ENCODE data around the gene CTNNA2. TPM values are rescaled to one million over a fixed set of nuclear protein-coding genes. Genes with fewer than 3 reads are reported as not detected.

Gene CTNNA2
- polyA plus RNA-seq, 1 of the 3 experiments (the other 2 are of a cell fraction) = 0.30 TPM

GRCh38 chr2:80330527-80331450, 817.9 kb downstream of the CTNNA2 start:
- POLR2A ChIA-PET = no interaction called here

More at GRCh38 chr2:80330527-80331450, 817.9 kb downstream of the CTNNA2 start:
- Histone ChIP-seq H3K9me3 (no peaks in the 10 kb centered on the region), H3K9me2 (no peaks in the 10 kb centered on the region), H3K79me2 (ENCODE audit: insufficient read depth) (no peaks in the 10 kb centered on the region), H3K27me3 (ENCODE audit: insufficient read depth) (no peaks in the 10 kb centered on the region), H3K36me3 (replicated peaks in 1 of 2; ENCODE audit: control insufficient read depth in 1 of 2, insufficient read depth in 2 of 2, low read length in 1 of 2) (no peaks in the 10 kb centered on the region), H3K27ac (ENCODE audit: low read depth in 2 of 2, low read length in 1 of 2) (no peak overlapping the region), H3F3A (replicated peaks; ENCODE audit: insufficient read depth) (no peaks in the 10 kb centered on the region), H3K4me2 (no peak overlapping the region), H4K20me1 (ENCODE audit: insufficient read depth) (no peaks in the 10 kb centered on the region), H3K4me1 (ENCODE audit: control insufficient read depth in 1 of 2, insufficient read depth in 2 of 2, low read depth in 1 of 2, low read length in 1 of 2) (peaks cover 0 to 9% of the 10 kb centered on the region in 2 experiments; a peak in 2 of 4 replicates), H3K9ac (no peak overlapping the region), H3K4me3 (ENCODE audit: low read depth in 2 of 2, low read length in 1 of 2) (no peak overlapping the region), H2AFZ (ENCODE audit: low read depth) (no peak overlapping the region)
- 63% methylated on average over 14 of the region's 14 CpGs for WGBS (ENCODE audit: low lambda C conversion rate)
- TF ChIP-seq GABPA (IDR thresholded peaks at IDR 0.05; ENCODE audit: low read depth) = no peak
- TF ChIP-seq SMC3 (IDR thresholded peaks at IDR 0.05; ENCODE audit: low read depth, low read length) = no peak
- TF ChIP-seq TAF1 (IDR thresholded peaks at IDR 0.05; ENCODE audit: borderline replicate concordance, low read depth, low read length) = no peak
- no peak for TF ChIP-seq FOSL2 (IDR thresholded peaks at IDR 0.05; ENCODE audit: borderline replicate concordance, low read depth)
- TF ChIP-seq ZBTB33 (IDR thresholded peaks at IDR 0.05; ENCODE audit: borderline replicate concordance, low read depth) = no peak
- TF ChIP-seq CHD2 (IDR thresholded peaks at IDR 0.05; ENCODE audit: low read length, partially characterized antibody) = no peak
- TF ChIP-seq SIN3A (IDR thresholded peaks at IDR 0.05; ENCODE audit: borderline replicate concordance, low read depth, low read length) = no peak
- no peak for TF ChIP-seq TCF12 (IDR thresholded peaks at IDR 0.05)
- no peak for TF ChIP-seq MXI1 (IDR thresholded peaks at IDR 0.05; ENCODE audit: low read depth, low read length)
- TF ChIP-seq USF2 (IDR thresholded peaks at IDR 0.05; ENCODE audit: borderline replicate concordance, low read depth, low read length) = no peak
- TF ChIP-seq TEAD4 (IDR thresholded peaks at IDR 0.05; ENCODE audit: borderline replicate concordance, insufficient read depth) = no peak
- no peak for TF ChIP-seq FOXM1 (IDR thresholded peaks at IDR 0.05; ENCODE audit: low read depth)
- TF ChIP-seq RFX5 (IDR thresholded peaks at IDR 0.05; ENCODE audit: low read length) = no peak
- no peak for TF ChIP-seq YY1 (IDR thresholded peaks at IDR 0.05; ENCODE audit: low read depth)
- no peak for TF ChIP-seq ELF1 (IDR thresholded peaks at IDR 0.05)
- TF ChIP-seq EZH2phosphoT487 (IDR thresholded peaks at IDR 0.05; ENCODE audit: borderline replicate concordance, low read depth) = no peak
- TF ChIP-seq REST (IDR thresholded peaks at IDR 0.05; ENCODE audit: low read depth, low read length) = no peak
- CTCF ChIA-PET = interaction anchor here (1.0 to 1.7 kb wide), 4 partner anchors 10 to 169 kb away, joined by 3 to 11 read pairs (median 4); no protein-coding TSS in a partner anchor
- no peak for DNase-seq

Data from SK-N-SH (cell line).